Amniotic stem cell (primary cell): ENCODE results near the gene IL17RA.

Experiments
- DNase-seq: peaks from one replicate; lab custom pipeline; 2025; lab: John Stamatoyannopoulos, UW

IL17RA gene

DNA sequence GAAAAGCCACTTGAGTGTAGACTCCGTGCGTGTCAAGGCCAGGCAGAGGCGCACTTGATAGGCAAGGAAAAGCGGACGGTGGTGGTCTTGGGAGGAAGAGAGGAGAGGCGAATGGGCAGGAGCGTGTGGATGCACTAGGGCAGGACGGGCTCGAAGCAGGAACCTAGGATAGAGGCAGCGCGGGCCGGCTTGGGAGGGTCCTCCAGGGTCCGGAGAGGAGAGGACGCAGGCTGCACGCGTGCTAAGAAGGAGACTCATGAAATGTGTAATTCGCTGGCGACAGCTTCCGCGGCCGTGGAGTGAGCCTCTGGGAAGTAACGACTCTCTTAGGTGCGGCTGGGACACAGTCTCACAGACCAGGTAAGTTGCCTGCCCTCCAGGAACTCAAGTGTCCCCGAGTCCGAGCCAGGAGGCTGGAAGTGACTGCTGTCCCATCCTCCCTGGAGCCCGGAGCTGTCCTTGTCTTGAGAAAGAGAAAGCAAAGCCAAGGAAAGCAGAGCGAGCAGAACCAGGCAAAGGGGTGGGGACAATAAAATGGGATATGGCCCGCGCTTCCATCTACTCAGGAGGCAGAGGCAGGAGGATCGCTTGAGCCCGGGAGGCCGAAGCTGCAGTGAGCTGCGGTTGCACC, 874 bp upstream of the IL17RA start:
- DNase-seq = no peak

DNA sequence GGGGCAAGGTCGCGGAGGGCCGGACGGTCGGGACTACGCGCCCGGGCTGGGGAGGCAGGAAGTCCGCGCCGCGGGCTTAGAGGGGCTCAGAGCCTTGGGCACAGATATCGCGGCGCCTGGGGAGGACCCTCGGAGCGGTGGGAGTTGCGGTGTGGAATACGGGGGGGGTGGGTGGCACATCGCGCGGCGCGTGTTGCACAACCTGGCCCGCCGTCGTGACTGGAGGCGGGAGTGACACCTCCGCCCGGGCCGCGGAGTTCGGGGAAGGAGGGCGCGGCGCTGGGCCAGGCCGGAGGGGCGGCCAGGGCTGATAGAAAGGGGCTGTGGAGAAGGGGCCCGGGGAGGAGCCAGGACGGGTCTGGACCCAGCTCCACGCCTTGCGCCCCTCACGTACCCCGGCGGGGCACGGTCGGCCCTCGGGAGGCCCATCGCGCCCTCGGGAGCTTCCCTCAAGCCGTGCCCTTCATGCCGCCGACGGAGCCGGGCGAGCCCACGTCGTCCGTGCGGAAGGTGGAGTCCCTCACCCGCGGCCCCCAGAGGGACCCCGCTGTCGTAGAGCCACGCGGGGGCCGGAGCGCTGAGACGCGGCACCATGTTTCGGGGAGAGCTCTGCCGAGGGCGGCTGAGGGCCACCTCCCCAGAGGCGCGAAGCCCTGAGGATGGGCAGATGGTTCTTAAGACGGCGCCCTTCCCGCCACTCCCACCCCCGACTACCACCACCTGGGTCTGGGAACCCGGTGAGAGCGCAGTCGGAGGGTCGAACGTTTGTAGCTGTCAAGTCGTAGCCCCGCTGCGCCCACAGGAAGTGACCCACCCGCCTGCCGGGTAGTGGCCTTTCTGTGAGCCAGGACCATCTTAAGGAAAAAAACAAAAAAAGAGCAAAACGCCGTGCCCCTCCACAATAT, 729 bp downstream of the IL17RA start:
- DNase-seq = no peak

DNA sequence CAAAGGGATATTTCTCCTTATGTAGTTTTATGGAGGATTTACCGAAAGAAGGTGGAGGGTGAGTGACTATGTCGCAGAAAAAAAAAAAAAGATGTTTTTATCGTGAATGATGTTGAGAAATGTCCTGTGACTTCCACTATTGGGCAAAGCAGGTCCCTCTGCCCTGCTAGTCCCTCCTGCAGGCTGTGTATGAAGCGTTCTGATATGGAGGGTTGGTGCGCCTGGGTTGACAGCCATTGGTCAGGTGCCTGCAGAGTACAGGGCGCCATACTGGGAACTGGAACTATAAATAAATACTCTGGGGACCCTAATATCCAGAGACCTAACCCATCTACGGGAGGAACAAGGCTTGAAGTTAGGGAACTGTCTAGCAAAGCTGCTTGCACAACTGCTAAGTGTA, 1.5 kb downstream of the IL17RA start:
- DNase-seq = no peak

DNA sequence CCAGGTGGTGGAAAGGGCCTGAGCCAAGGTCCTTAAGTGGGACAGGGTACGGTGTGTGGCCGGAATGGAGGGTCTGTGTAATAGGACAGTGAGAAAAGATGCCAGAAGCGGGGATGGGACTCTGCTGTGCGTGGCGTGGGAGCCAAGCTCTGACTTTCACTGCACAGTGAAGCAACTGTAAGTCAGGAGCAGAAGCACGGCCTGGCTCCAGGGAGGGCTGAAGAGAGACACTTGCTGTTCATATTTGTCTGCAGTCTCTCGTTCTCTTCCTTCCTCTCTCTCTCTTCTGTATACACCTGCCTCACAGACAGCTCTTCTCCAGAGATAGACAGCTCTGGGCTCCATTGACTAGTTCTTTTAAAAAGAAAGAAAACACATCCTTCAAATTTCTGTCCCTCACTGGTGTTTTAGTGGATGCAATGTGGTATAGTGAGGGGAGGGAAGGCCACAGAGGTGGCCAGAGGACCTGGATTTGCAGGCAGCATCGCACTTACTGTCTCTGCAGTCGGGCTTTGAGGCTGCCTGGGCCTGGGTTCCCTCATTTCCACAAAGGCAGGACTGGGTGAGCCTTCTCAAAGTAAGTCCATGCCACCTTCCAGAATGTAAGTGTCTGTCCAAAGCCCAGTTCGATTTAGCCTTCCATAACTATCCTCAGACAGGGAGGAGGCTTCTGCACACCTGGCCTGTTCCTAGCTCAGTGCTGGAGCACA, 2.1 kb downstream of the IL17RA start:
- DNase-seq = no peak

DNA sequence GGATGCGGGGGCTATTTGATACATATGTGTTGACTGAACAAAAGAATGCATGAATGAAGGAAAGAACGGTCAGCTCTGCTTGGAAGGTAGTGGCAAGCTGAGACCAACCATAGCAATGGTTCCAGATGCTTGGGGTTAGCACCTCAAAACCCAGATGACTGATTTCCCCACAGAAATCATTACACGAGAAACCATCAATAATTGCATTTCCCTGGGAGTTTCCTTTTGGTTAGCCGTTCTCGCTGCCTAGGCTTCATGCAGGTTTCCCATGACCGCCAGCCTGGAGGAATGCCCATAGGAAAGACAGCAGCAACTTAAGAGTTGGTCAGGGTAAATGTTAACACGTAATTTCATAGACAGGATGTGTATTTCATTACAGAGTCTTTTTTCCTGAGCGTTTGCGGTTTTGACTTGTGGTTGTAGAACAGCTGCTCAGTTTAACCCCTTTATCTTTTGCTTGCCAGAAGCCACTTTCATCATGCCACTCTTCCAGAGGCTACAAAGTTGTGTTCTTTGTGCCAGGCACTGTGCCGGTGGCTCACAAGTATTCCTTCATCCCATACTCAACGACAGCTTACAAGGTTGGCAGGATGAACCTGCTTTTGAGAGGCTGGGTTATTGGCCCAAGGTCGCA, 2.8 kb downstream of the IL17RA start:
- no peak for DNase-seq

DNA sequence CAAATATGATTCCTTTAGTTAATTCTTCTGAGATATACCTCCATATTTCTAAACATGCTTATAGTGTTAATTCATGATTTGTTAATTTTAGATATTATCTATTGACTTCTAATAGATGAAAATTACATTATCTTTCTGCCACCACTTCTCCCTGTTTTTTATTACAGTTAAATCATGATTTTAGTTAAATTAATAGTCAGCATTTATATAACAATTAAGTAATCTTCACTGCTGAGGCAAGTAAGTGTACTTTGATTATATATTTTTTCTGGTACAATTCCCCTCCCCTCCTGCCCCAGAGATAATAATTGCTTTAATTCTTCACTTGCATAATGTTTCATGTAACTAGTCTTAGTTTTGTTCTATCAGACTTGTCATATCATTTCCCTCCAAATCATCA, 5.8 kb downstream of the IL17RA start:
- DNase-seq = no peak

DNA sequence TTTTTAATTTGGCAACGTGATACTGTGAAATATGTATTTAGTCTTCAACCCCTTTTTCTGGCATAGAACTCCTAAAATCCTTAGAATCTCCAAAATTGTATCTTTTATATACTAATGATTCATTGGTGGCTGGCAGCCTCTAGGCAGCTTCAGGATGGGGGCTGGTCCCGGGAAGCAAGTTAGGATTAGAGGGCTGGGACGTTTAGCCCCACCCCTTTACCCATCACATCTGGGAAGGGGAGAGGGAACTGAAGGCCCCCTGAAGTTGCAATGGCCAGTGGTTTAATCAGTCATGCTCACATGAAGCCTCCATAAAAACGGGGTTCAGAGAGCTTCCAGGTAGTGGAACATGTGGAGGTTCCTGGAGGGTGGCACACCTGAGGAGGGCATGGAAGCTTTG, 7.1 kb downstream of the IL17RA start:
- no peak for DNase-seq

DNA sequence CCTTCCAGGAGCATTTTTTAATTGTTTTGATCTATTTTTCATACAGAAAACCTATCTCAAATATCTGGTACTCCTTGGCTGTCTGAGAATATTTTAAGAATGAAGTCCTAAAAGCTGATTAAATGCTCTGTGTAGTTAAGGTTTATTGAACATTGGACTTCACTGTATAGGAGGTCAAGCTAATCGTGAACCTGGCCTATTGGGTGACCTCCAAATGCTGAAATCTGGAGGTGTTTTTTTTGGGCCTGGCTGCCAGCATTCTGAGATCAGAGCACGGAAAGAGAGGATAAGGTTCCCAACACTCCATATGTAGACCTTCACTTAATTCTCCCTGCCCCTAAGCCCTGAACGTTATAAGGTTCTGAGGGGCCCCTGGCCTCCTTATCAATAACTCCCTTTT, 8.3 kb downstream of the IL17RA start:
- DNase-seq = no peak

DNA sequence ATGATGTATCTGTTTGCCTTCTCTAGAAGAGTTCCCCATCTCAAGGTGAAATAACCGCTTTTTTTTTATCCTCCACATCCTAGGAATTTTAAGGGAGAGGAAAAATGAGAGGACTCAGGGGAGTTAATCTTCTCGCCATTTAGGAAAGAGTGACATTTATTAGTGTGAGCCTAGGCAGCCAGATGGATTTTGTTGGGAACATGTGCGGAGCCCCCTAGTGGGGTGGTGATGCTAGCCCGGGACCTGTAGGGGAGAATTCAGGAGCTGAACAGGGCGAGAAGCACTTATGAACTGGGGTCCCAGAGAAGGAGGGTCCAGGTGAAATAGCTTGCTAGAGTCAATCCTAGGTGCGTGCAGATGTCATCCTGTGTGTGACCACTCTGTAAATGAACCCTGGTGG, 10.7 kb downstream of the IL17RA start:
- no peak for DNase-seq

DNA sequence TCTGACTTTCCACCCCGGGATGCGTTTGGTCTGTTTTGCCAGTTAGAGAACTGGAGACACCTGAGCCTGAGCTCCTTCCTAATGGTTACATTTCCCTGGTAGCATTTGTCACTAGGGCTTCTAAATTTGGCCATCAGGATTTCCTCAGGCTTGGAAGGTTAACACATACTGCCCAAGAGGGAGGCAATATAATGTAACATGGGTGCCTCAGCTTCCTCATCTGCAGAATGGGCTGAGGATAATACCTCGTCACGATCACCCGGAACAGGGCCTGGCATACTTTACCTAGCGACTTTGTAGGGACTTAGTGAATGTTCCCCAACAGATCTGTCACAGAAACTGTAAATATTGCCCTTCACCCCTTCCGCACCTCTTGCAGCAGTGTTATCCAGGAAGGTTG, 11.3 kb downstream of the IL17RA start:
- no peak for DNase-seq

DNA sequence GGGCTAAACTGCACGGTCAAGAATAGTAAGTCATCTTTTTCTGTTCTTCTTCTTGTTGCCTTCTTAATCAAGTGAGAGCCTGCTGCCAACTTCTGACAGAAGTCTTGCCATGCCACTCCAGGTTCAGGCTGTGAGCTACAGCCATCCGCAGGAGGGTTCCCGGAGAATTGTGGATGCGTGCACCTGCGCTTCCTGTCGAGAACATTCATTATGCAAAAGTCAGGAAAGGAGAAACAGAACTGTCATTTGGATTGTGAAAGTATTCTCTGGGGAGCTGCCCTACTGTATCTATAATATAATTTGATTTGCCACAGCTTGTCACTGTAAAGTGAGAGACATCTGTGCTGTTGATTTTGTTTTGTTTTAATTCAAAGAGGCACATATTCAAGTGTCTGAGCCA, 12.3 kb downstream of the IL17RA start:
- no peak for DNase-seq

DNA sequence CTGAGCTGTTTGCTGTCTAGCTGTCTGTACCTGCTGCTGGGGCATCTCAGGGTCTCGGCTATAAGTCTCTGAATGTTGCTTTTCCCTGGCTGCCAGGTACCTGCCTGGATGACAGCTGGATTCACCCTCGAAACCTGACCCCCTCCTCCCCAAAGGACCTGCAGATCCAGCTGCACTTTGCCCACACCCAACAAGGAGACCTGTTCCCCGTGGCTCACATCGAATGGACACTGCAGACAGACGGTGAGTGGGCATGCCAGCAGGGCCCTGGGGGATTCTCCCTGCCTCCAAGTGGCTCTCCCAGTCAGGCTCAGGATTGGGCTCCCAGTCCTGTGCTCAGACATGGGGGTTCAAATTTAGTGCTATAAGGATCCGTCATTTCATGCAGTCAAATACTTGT, 12.9 kb downstream of the IL17RA start:
- no peak for DNase-seq

DNA sequence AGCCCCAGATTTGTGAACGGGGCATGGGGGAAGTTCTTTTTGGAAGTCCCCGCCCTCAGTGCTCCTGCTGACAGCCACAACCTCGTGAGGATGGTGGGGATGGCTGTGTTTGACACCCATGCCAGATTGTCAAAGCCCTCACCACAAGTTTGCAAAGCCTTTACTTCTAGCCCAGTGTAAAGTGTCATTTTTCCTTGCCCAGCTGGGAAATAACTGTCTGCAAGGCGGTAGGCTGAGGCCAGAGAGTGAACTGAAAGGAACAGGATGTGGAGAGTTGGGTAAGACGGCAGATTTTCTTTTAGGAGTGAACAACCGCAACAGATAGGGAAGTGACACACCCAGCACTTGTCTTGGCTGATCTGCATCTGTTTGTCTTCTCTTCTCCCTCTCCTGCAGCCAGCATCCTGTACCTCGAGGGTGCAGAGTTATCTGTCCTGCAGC, 13.6 kb downstream of the IL17RA start:
- DNase-seq = no peak

DNA sequence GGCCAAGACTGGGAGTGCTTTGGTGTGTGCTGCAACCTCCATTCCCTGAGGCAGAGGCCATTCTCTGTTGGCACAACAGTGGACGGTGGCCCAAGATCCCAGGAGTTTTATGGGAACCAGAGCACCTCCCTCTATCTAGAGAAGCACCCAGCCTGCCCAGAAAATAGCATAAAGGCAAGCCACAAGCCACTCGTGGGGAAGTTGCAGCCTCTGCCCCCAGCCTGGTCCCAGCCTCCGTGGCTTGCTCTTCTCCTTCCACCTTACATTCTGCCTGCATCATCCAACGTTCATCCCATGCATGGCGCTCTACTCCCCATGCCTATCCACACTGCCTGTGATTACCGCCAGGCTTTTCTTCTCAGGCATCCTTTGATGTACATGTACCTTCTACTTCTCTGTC, 15.8 kb downstream of the IL17RA start:
- no peak for DNase-seq

DNA sequence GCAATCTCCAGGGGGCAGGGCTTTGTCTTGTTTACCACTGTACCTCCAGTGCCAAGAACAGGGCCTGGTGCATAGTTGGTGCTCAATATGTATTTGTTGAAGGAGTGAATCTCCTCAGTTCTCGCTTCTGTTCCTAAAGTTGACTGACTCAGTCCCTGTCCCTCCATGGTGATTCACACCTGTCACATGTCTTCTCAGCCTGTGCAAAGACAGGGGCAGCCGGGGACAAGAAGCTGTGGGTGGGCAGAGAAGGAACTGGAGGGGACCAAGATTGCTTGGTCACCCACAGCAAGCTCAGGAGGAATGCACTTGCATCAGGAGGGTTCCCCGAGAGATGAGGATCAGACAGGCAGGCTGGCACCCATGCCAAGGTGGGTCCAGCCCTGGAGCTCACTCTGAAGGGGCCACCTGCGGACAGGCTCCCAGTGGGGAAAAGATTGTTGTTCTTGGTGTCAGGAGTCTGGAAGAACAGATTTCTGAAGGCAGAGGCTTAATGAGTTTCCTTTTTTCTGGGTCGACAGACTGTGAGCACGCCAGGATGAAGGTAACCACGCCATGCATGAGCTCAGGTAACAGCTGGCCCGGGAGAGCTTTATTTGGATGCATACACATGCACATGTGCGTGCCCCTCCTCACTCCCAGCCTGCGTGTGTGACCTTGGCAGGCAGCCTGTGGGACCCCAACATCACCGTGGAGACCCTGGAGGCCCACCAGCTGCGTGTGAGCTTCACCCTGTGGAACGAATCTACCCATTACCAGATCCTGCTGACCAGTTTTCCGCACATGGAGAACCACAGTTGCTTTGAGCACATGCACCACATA, 16.9 kb downstream of the IL17RA start:
- DNase-seq = no peak

DNA sequence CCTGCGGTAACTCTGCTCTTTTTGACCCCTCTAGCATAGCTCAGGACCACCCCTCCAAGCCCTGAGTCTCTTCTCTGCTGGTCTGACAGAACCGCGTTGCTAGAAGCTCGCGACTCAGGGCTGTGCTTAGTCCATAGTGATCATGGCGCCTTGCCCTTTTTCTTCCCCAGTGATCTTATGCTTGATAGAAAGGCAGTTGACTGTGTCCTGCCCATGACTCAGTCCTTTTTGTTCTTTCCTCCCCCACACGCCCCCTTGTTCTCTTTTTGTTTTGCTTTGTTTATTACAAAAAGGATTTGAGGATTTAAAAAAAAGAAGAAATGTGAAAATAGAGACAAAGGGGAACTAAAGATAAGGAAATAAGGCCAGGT, 17.5 kb downstream of the IL17RA start:
- DNase-seq = no peak

DNA sequence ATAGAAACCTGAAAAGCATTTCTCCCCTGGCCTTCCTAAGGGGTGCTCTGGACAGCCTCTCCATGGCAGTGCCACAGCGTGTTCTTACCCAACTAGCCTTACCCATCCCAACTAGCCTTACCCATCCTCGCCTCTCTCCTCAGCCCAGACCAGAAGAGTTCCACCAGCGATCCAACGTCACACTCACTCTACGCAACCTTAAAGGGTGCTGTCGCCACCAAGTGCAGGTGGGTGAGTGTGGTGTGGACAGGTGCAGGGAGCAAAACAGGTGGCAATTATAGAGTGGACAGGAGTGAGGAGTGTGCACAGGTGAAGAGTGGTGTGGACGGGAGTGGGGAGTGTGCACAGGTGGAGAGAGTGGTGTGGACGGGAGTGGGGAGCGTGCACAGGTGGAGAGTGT, 18.6 kb downstream of the IL17RA start:
- DNase-seq = no peak

DNA sequence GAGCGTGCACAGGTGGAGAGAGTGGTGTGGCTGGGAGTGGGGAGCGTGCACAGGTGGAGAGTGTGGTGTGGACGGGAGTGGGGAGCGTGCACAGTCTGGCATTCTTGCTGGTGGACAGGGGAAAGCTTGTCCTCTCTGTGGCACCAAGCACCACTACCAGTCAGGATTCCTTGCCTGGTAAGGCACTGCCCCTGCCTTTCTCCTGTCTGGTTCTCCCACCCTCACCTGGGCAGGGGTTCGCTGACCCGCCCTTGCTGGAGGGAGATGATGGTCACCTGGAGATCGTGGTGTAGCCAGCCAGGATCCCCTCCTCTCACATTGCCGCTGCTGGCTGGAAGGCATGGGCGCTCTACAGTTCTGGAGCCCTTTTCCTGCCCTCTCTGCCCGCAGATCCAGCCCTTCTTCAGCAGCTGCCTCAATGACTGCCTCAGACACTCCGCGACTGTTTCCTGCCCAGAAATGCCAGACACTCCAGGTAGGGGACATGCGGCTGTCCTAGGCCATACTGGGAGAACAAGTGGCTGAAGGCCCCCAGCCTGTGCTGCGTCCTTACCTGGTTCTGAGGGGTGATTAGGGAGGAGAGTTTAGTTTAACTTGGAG, 19.6 kb downstream of the IL17RA start:
- no peak for DNase-seq

DNA sequence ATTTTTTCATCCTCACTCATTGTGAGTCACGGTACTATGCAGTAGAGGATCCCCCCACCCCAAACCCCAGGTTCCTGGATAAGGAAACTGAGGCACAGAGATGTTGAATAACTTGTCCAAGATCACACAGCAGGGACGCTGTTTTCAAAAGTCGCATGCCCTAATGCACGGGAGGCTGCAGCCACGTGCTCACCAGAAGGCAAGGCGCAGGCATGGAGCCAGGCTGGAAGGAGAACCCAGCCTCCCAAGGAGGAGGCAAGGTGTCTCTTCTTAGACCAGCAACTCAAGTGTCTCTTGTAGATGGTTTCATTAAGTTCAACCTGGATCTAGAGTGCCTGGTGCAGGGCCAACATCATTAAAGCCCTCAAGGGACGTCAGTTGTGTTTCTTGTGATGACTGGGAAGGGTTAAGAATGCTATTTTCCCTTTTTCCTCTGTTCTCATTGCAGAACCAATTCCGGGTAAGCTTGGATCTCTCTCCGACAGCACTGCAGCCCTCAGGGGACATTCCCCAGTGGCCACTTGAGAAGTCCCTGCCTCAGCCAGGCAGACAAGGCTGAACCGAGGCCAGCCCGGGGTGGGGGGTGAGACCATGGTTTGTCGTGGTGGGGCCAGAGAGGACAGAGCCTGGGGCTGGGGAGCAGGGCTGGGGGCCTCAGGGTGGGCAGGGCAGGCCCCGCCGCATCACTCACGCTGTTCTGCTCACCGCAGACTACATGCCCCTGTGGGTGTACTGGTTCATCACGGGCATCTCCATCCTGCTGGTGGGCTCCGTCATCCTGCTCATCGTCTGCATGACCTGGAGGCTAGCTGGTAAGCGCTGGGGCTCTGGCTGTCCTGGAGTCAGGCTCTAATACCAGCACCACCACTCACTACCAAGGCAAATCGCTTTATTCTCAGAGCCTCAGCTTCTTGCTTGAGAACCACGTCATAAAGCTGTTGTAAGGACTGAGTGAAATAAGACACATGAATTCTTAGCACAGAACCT, 20.6 kb downstream of the IL17RA start:
- DNase-seq = no peak

DNA sequence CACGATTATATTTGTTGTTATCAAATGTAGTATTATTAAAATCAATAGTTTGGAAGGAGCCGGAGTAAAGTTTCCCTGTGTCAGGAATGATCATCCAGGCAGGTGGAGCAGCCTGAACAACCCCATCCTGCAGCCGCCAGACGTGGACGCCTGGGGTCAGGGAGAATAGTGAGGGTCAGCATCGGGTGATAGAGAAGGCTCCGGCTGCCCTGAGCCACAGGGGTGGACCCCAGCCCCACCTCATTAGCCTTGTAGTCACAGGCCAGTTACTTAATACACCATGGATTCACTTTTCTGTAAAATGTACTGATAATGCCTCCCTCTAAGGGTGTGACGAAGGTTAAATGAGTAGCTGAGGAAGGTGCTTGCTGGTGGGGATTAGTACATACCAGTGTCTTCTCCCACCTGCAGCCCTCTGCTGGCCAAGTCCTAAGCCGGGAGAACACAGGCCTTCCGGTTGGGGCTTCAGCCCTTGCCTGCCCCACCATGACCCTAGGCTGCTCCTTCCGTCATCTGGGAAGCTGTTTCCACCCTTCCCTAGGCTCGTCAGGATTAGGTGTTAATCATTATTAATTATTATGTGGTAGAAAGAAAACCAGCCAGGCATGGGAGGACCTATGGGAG, 21.5 kb downstream of the IL17RA start:
- no peak for DNase-seq
